GM12878 (cell line): ENCODE results near the gene EMP1. TPM values are rescaled to one million over a fixed set of nuclear protein-coding genes. Genes with fewer than 3 reads are reported as not detected.

Source experiments
- ATAC-seq: fragments of 200-7000 bp; cut with Tn5 transposase; 3 replicates; pipeline ENCODE4 v1.9.1; 2020; ENCODE audit warnings: mild to moderate bottlenecking, moderate library complexity
- BruUV-seq: library from RNA; stranded (reverse); fragments of 400-500 nt; replicated peaks from 2 replicates; lab custom pipeline; 2021; lab: Mats Ljungman, UMichigan
- CTCF ChIA-PET: fragments of 300-600 bp; sonication (Branson Sonifier 250); formaldehyde crosslinking; extraction: SDS; loops from one replicate; lab custom pipeline; 2021; ENCODE audit warnings: inconsistent platforms; lab: Yijun Ruan, JAX
- POLR2A ChIA-PET: fragments of 350-600 bp; formaldehyde crosslinking; extraction: SDS; loops from one replicate; lab custom pipeline; 2021; ENCODE audit warnings: inconsistent platforms; lab: Charles Lee
- RAD21 ChIA-PET: fragments of 300-600 bp; sonication (Branson Sonifier 250); formaldehyde crosslinking; loops from one replicate; lab custom pipeline; 2023; ENCODE audit warnings: antibody characterized with exemption; ENCODE audit not compliant: unreplicated experiment; lab: Charles Lee
- SMC1A ChIA-PET: fragments of 300-600 bp; sonication (Branson Sonifier 250); formaldehyde crosslinking; loops from one replicate; lab custom pipeline; 2023; ENCODE audit not compliant: unreplicated experiment, uncharacterized antibody; lab: Charles Lee
- DNase-seq: peaks from one replicate; pipeline ENCODE4 v3.0.0-alpha.2; 2011; ENCODE audit warnings: low read depth, low spot score
- FAIRE-seq: peaks from 3 replicates; lab custom pipeline; 2011; peaks lifted over from hg19 to GRCh38; lab: Jason Lieb, UNC
- H2AFZ ChIP-seq: 2 replicates; pipeline ENCODE4 v1.6.0; 2011; ENCODE audit warnings: low read depth, low read length, control low read depth; ENCODE audit not compliant: control insufficient read depth
- H3K27ac ChIP-seq: 2 replicates; pipeline ENCODE4 v1.5.1; 2011; ENCODE audit warnings: control low read depth; ENCODE audit not compliant: control insufficient read depth, insufficient read depth
- H3K27me3 ChIP-seq, 2 experiments: replicated peaks in 1 of 2; 2 replicates each; pipeline versions ENCODE4 v1.6.0 to v1.6.1; 2011; ENCODE audit warnings: low read length in 1 of 2; ENCODE audit not compliant: control insufficient read depth in 2 of 2, insufficient read depth in 2 of 2
- H3K36me3 ChIP-seq, 2 experiments: 2 replicates each; pipeline ENCODE4 v1.5.1; 2011; ENCODE audit warnings: low read length in 1 of 2; ENCODE audit not compliant: control insufficient read depth in 2 of 2, insufficient read depth in 2 of 2
- H3K4me1 ChIP-seq: 2 replicates; pipeline ENCODE4 v1.6.1; 2011; ENCODE audit warnings: mild to moderate bottlenecking, low read length, moderate library complexity, mixed read lengths; ENCODE audit not compliant: control insufficient read depth, insufficient read depth
- H3K4me2 ChIP-seq: 2 replicates; pipeline ENCODE4 v1.6.0; 2011; ENCODE audit warnings: control low read depth; ENCODE audit not compliant: control insufficient read depth, insufficient read depth
- H3K4me3 ChIP-seq: fragments of 200-600 bp; sonication (generic); 2 replicates; pipeline ENCODE4 v1.5.1; 2016
- H3K79me2 ChIP-seq: 2 replicates; pipeline ENCODE4 v1.6.0; 2011; ENCODE audit warnings: low read length; ENCODE audit not compliant: control insufficient read depth, insufficient read depth
- H3K9ac ChIP-seq: 2 replicates; pipeline ENCODE4 v1.8.0; 2011; ENCODE audit warnings: low read length, control low read depth, mixed read lengths; ENCODE audit not compliant: control insufficient read depth, insufficient read depth
- H3K9me3 ChIP-seq: replicated peaks from 3 replicates; pipeline ENCODE4 v1.5.1; 2011; ENCODE audit warnings: mild to moderate bottlenecking, low read length; ENCODE audit not compliant: control insufficient read depth, insufficient read depth
- H4K20me1 ChIP-seq: 2 replicates; pipeline ENCODE4 v1.6.0; 2011; ENCODE audit not compliant: control insufficient read depth, insufficient read depth
- BHLHE40 ChIP-seq, 2 experiments: fragments of 450-650 bp in 1 of 2; IDR thresholded peaks; 2 replicates each; pipeline ENCODE4 v1.6.1; 2011 to 2017; ENCODE audit warnings: low read depth in 2 of 2, borderline replicate concordance in 1 of 2, improper control_type of control experiment in 1 of 2, low read length in 1 of 2, mild to moderate bottlenecking in 1 of 2
- ESRRA ChIP-seq: IDR thresholded peaks from 2 replicates; pipeline ENCODE4 v1.6.1; 2012; ENCODE audit warnings: mild to moderate bottlenecking, low read length, improper control_type of control experiment
- ETV6 ChIP-seq, 2 experiments: fragments of 450-650 bp in 1 of 2; IDR thresholded peaks in 1 of 2; conservative IDR thresholded peaks in 1 of 2; 2 replicates each; pipeline ENCODE4 v1.6.1; 2014; ENCODE audit warnings: antibody characterized with exemption in 1 of 2, borderline replicate concordance in 1 of 2, low read depth in 1 of 2, mild to moderate bottlenecking in 1 of 2, moderate library complexity in 1 of 2
- FOXK2 ChIP-seq: fragments of 450-650 bp; IDR thresholded peaks from 2 replicates; pipeline ENCODE4 v1.6.1; 2017; ENCODE audit warnings: mild to moderate bottlenecking, moderate library complexity
- FOXM1 ChIP-seq: IDR thresholded peaks from 2 replicates; pipeline ENCODE4 v1.6.1; 2012; ENCODE audit warnings: low read depth, mild to moderate bottlenecking, inconsistent platforms, low read length, moderate library complexity
- RAD21 ChIP-seq: IDR thresholded peaks from 2 replicates; pipeline ENCODE4 v1.6.1; 2011; ENCODE audit warnings: mild to moderate bottlenecking, low read depth, low read length, moderate library complexity; ENCODE audit not compliant: insufficient read depth
- RCOR1 ChIP-seq: conservative IDR thresholded peaks from 2 replicates; pipeline ENCODE4 v1.6.1; 2012; ENCODE audit warnings: low read depth, low read length, improper control_type of control experiment
- RELA ChIP-seq: fragments of 450-650 bp; IDR thresholded peaks from 2 replicates; pipeline ENCODE4 v1.8.0; 2014; ENCODE audit warnings: borderline replicate concordance; ENCODE audit not compliant: partially characterized antibody
- RFX5 ChIP-seq: IDR thresholded peaks from 2 replicates; pipeline ENCODE4 v1.6.1; 2011; ENCODE audit warnings: low read depth, low read length, improper control_type of control experiment
- SREBF1 ChIP-seq: IDR thresholded peaks from 2 replicates; pipeline ENCODE4 v1.6.1; 2012; ENCODE audit warnings: mild to moderate bottlenecking, low read length
- SUPT20H ChIP-seq: IDR thresholded peaks from 2 replicates; pipeline ENCODE4 v1.6.1; 2011; ENCODE audit warnings: low read depth, mild to moderate bottlenecking, low read length, moderate library complexity, borderline replicate concordance; ENCODE audit not compliant: control insufficient read depth
- ZZZ3 ChIP-seq: IDR thresholded peaks from 2 replicates; pipeline ENCODE4 v1.6.1; 2011; ENCODE audit warnings: low read depth; ENCODE audit not compliant: control insufficient read depth, insufficient read length
- WGBS: methylation state at CpG from one replicate; pipeline ENCODE4 v1.1.6; 2016; ENCODE audit warnings: low lambda C conversion rate; ENCODE audit not compliant: insufficient replicate concordance, insufficient coverage; ENCODE audit errors: missing lambda C conversion rate; 5-methylcytosine and 5-hydroxymethylcytosine counted together
- in situ Hi-C: fragments of 300-500 bp; cut with MboI; formaldehyde crosslinking; loops from 9 replicates; pipeline ENCODE4 v1.14.3; 2018; ENCODE audit warnings: mixed read lengths
- intact Hi-C: fragments of 100-400 bp; cut with micrococcal nuclease; formaldehyde crosslinking; loops from one replicate; pipeline ENCODE4 v1.14.2; 2022; ENCODE audit not compliant: unreplicated experiment
- polyA plus RNA-seq, 11 experiments: library from polyadenylated mRNA; depleted of rRNA in 4 of 11; unstranded in 6 of 11; stranded (reverse) in 5 of 11; fragments of >200 nt; fragmentation: Nextera tagmentation in 4 of 11; fragmentation: Illumina TruSeq in 1 of 11; extraction: Ambion mirVana in 4 of 11; extraction: Trizol in 1 of 11; gene quantifications; 1 replicate in 1 of 11; 2 replicates in 10 of 11; pipeline versions ENCODE4 v1.2.1 to v1.2.3, GENCODE V29; 2011 to 2016; ENCODE audit warnings: inconsistent platforms in 2 of 11, missing spikeins in 2 of 11, low read depth in 1 of 11
- total RNA-seq, 4 experiments: library from RNA; depleted of rRNA in 3 of 4; stranded (reverse); fragments of >200 nt in 3 of 4; fragmentation: Illumina TruSeq in 1 of 4; extraction: Trizol in 1 of 4; gene quantifications; 2 replicates each; pipeline versions ENCODE4 v1.2.1 to v1.2.3, GENCODE V29; 2013 to 2021
- TF ChIP-seq, protein P1 (sequence below): fragments of 450-650 bp; IDR thresholded peaks from 2 replicates; pipeline ENCODE4 v1.6.1; 2016; ENCODE audit warnings: mild to moderate bottlenecking
- TF ChIP-seq, protein P2 (sequence below): fragments of 450-650 bp; IDR thresholded peaks from 2 replicates; pipeline ENCODE4 v1.6.1; 2017; ENCODE audit warnings: mild to moderate bottlenecking, low read depth, inconsistent platforms; ENCODE audit not compliant: poor library complexity, severe bottlenecking
- TF ChIP-seq, protein P3 (sequence below): fragments of 450-650 bp; IDR thresholded peaks from 2 replicates; pipeline ENCODE4 v1.6.1; 2017; ENCODE audit warnings: mild to moderate bottlenecking
- TF ChIP-seq, protein P4 (sequence below): fragments of 450-650 bp; IDR thresholded peaks from 2 replicates; pipeline ENCODE4 v1.6.1; 2014; ENCODE audit warnings: mild to moderate bottlenecking

The EMP1 gene
- total and polyA plus RNA-seq, 10 of the 15 experiments (the other 5 are each of a cell fraction or from before 2014, with no cell fraction given), result 0.09 to 0.90 (median 0.25) TPM; not detected in 1

DNA sequence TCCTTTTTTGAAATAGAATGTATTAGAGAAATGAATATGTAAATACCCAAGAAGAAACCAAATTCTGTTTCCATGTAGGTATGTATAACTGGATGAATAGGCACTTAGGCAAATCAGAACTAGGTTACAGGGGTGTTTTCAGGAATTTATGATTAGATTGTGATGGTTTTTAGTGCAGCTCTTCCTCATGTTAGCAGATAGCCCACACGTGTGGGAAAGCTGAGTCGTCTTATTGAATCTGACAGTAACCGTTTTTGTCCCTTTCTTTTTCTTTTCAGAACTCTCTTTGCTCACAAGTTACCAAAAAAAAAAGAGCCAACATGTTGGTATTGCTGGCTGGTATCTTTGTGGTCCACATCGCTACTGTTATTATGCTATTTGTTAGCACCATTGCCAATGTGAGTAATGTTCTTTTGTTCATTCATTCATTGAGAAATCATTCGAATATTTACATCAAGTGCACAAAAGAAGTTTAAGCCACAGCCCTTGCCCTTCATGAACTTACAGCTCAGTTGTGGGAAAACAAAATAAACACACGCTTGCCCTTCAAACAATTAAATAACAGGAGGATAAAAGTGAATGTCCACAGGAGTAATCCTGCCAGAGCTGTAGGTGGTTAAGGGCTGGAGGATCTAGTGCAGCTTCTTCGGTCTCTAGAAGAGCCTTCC lies 14.8 kb downstream of the EMP1 start:
- ATAC-seq, result no peak
- FAIRE-seq, result no peak
- Histone ChIP-seq H3K9me3 (no peaks in the 10 kb centered on the region), H2AFZ (no peak overlapping the region), H3K4me2 (no peak overlapping the region), H3K36me3 (no peaks in the 10 kb centered on the region), H3K27me3 (peaks cover 0 to 9% of the 10 kb centered on the region in 2 experiments; a peak in 2 of 4 replicates), H4K20me1 (no peaks in the 10 kb centered on the region), H3K79me2 (no peaks in the 10 kb centered on the region), H3K4me1 (no peaks in the 10 kb centered on the region), H3K9ac (no peak overlapping the region), H3K4me3 (no peak overlapping the region), H3K27ac (no peak overlapping the region)
- ChIA-PET SMC1A (interaction anchor here (0.7 to 6.0 kb wide), 11 partner anchors 30 to 834 kb away, joined by 3 to 50 read pairs (median 3); no protein-coding TSS in a partner anchor), CTCF (interaction anchor here (0.6 to 9.8 kb wide), 29 partner anchors 8 to 754 kb away, joined by 3 to 105 read pairs (median 5); no protein-coding TSS in a partner anchor), RAD21 (interaction anchor here (0.8 to 2.2 kb wide), 8 partner anchors 96 to 475 kb away, joined by 3 to 21 read pairs (median 4); no protein-coding TSS in a partner anchor), POLR2A (no interaction called here)
- in situ Hi-C loops (loop anchor here (5.0 kb wide), 1 partner anchor 299 kb away; no protein-coding TSS in a partner anchor), intact Hi-C loops (loop anchor here (2.0 kb wide), 1 partner anchor 113 kb away; no protein-coding TSS in a partner anchor)
- no peak for DNase-seq
- BruUV-seq, result no TSS peak
- 19% methylated on average over 7 of the region's 7 CpGs for WGBS
- TF ChIP-seq RELA (no peak), FOXK2 (no peak), ESRRA (no peak), ETV6 (conservative IDR thresholded peaks at IDR 0.05 in 1 of 2, IDR thresholded peaks at IDR 0.05 in 1 of 2; ENCODE audit: borderline replicate concordance in 1 of 2, low read depth in 1 of 2) (no peak), RAD21 (no peak), SREBF1 (no peak), RCOR1 (no peak), RFX5 (no peak), FOXM1 (no peak), BHLHE40 (IDR thresholded peaks at IDR 0.05; ENCODE audit: borderline replicate concordance in 1 of 2, low read depth in 2 of 2, low read length in 1 of 2) (no peak), ZZZ3 (no peak), SUPT20H (no peak)
- TF ChIP-seq, protein P1, sequence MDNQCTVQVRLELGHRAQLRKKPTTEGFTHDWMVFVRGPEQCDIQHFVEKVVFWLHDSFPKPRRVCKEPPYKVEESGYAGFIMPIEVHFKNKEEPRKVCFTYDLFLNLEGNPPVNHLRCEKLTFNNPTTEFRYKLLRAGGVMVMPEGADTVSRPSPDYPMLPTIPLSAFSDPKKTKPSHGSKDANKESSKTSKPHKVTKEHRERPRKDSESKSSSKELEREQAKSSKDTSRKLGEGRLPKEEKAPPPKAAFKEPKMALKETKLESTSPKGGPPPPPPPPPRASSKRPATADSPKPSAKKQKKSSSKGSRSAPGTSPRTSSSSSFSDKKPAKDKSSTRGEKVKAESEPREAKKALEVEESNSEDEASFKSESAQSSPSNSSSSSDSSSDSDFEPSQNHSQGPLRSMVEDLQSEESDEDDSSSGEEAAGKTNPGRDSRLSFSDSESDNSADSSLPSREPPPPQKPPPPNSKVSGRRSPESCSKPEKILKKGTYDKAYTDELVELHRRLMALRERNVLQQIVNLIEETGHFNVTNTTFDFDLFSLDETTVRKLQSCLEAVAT, result no peak
- TF ChIP-seq, protein P2, sequence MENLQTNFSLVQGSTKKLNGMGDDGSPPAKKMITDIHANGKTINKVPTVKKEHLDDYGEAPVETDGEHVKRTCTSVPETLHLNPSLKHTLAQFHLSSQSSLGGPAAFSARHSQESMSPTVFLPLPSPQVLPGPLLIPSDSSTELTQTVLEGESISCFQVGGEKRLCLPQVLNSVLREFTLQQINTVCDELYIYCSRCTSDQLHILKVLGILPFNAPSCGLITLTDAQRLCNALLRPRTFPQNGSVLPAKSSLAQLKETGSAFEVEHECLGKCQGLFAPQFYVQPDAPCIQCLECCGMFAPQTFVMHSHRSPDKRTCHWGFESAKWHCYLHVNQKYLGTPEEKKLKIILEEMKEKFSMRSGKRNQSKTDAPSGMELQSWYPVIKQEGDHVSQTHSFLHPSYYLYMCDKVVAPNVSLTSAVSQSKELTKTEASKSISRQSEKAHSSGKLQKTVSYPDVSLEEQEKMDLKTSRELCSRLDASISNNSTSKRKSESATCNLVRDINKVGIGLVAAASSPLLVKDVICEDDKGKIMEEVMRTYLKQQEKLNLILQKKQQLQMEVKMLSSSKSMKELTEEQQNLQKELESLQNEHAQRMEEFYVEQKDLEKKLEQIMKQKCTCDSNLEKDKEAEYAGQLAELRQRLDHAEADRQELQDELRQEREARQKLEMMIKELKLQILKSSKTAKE, result no peak
- TF ChIP-seq, protein P3, sequence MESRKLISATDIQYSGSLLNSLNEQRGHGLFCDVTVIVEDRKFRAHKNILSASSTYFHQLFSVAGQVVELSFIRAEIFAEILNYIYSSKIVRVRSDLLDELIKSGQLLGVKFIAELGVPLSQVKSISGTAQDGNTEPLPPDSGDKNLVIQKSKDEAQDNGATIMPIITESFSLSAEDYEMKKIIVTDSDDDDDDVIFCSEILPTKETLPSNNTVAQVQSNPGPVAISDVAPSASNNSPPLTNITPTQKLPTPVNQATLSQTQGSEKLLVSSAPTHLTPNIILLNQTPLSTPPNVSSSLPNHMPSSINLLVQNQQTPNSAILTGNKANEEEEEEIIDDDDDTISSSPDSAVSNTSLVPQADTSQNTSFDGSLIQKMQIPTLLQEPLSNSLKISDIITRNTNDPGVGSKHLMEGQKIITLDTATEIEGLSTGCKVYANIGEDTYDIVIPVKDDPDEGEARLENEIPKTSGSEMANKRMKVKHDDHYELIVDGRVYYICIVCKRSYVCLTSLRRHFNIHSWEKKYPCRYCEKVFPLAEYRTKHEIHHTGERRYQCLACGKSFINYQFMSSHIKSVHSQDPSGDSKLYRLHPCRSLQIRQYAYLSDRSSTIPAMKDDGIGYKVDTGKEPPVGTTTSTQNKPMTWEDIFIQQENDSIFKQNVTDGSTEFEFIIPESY, result no peak
- TF ChIP-seq, protein P4, sequence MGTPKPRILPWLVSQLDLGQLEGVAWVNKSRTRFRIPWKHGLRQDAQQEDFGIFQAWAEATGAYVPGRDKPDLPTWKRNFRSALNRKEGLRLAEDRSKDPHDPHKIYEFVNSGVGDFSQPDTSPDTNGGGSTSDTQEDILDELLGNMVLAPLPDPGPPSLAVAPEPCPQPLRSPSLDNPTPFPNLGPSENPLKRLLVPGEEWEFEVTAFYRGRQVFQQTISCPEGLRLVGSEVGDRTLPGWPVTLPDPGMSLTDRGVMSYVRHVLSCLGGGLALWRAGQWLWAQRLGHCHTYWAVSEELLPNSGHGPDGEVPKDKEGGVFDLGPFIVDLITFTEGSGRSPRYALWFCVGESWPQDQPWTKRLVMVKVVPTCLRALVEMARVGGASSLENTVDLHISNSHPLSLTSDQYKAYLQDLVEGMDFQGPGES, result no peak
